ENCODE results near the gene WSCD2. TPM values are rescaled to one million over a fixed set of nuclear protein-coding genes. Genes with fewer than 3 reads are reported as not detected.
"Not testable (repeated sequence)": the region's sequence is repeated elsewhere in the genome, so short reads cannot be mapped to it uniquely, and the experiment has no call there.

The WSCD2 gene
- polyA plus RNA-seq, 3 donors: not detected

DNA sequence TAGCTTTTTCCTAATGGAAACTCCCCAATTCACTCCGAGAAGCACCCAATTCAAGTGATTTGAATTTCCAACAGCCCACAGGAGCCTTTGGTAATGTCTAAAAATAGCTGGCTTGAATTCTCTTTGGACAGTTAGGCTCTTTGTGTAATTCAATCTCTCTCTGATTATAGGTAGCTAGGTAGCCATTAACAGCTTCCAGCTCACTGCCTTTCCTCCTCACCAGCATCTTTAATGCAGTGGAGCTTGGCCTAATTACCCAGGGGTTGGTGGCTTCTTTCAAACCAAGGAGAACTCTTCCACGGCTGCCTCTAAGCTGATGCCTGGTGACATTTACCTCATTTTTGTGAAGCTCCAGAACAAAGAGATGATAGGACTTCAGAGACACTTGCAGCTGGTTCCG is 86.4 kb downstream of the WSCD2 start:
- Mint-ChIP-seq H3K27ac (no peak overlapping the region), H3K9me3 (no peaks in the 10 kb centered on the region), H3K36me3 (no peaks in the 10 kb centered on the region), H3K4me1 (no peaks in the 10 kb centered on the region), H3K4me3 (no peak overlapping the region), H3K27me3 (ENCODE audit: low read depth in 3 of 3) (peaks cover 3 to 9% (median 7%) of the 10 kb centered on the region in 3 donors)
- Histone ChIP-seq H3K9me3 (replicated peaks in 1 of 2; ENCODE audit: control insufficient read depth in 1 of 2, insufficient read depth in 1 of 2, low read length in 2 of 2) (no peaks in the 10 kb centered on the region), H2AFZ (ENCODE audit: insufficient read depth, low read depth, low read length, poor library complexity, severe bottlenecking) (no peak overlapping the region), H3K27me3 (ENCODE audit: control insufficient read depth in 2 of 2, insufficient read depth in 2 of 2, low read length in 2 of 2) (no peaks in the 10 kb centered on the region), H3K27ac (ENCODE audit: low read depth in 1 of 2, low read length in 2 of 2) (no peak overlapping the region), H3K4me1 (ENCODE audit: control insufficient read depth in 1 of 2, insufficient read depth in 2 of 2, low read length in 2 of 2) (no peaks in the 10 kb centered on the region), H3K9ac (ENCODE audit: insufficient read depth, low read length, poor library complexity, severe bottlenecking) (no peak overlapping the region), H3K4me3 (replicated peaks in 1 of 3; ENCODE audit: low read depth in 2 of 3, low read length in 3 of 3) (no peak overlapping the region), H3K79me2 (ENCODE audit: insufficient read depth, low read length) (no peaks in the 10 kb centered on the region), H4K20me1 (ENCODE audit: insufficient read depth, low read length) (no peaks in the 10 kb centered on the region), H3K4me2 (replicated peaks; ENCODE audit: extremely low read depth, low read length, poor library complexity, severe bottlenecking) (no peak overlapping the region), H3K36me3 (replicated peaks in 1 of 2; ENCODE audit: control insufficient read depth in 1 of 2, insufficient read depth in 2 of 2, low read length in 2 of 2) (no peaks in the 10 kb centered on the region)
- TF ChIP-seq, protein P1, sequence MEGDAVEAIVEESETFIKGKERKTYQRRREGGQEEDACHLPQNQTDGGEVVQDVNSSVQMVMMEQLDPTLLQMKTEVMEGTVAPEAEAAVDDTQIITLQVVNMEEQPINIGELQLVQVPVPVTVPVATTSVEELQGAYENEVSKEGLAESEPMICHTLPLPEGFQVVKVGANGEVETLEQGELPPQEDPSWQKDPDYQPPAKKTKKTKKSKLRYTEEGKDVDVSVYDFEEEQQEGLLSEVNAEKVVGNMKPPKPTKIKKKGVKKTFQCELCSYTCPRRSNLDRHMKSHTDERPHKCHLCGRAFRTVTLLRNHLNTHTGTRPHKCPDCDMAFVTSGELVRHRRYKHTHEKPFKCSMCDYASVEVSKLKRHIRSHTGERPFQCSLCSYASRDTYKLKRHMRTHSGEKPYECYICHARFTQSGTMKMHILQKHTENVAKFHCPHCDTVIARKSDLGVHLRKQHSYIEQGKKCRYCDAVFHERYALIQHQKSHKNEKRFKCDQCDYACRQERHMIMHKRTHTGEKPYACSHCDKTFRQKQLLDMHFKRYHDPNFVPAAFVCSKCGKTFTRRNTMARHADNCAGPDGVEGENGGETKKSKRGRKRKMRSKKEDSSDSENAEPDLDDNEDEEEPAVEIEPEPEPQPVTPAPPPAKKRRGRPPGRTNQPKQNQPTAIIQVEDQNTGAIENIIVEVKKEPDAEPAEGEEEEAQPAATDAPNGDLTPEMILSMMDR (IDR thresholded peaks at IDR 0.05): no peak
- no peak for DNase-seq
- intact Hi-C loops (cut with micrococcal nuclease): no loop called here
- WGBS (ENCODE audit: insufficient coverage): 89% methylated on average over 2 of the region's 3 CpGs

DNA sequence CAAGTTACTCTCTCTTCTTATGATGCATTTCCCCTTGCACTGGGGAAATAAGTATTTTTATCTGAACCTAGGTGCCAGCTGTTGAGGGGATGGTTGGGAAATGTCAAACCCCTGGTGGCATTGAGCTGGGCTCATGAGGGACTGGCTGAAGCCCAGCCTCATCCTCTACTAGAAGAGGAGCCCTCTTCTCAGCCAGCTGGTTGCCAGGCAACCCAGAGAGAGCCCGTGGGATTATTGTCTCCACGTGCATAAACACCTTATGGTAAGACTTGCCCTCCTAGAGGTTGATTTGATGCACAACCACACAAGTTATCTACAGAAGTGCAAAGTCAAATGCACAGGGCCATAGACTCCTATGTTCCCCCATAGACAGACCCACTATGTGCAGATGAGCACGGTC is 89.8 kb downstream of the WSCD2 start:
- no peaks in the 10 kb centered on the region for H3K79me2 ChIP-seq (ENCODE audit: insufficient read depth, low read length)
- H3K4me3 ChIP-seq (replicated peaks in 1 of 3; ENCODE audit: low read depth in 2 of 3, low read length in 3 of 3): no peak overlapping the region
- no peak overlapping the region for H3K9ac ChIP-seq (ENCODE audit: insufficient read depth, low read length, poor library complexity, severe bottlenecking)
- no peaks in the 10 kb centered on the region for H3K9me3 Mint-ChIP-seq
- H3K27ac ChIP-seq (ENCODE audit: low read depth in 1 of 2, low read length in 2 of 2): no peak overlapping the region
- H2AFZ ChIP-seq (ENCODE audit: insufficient read depth, low read depth, low read length, poor library complexity, severe bottlenecking): no peak overlapping the region
- H3K4me1 ChIP-seq (ENCODE audit: control insufficient read depth in 1 of 2, insufficient read depth in 2 of 2, low read length in 2 of 2): no peaks in the 10 kb centered on the region
- no peaks in the 10 kb centered on the region for H3K27me3 ChIP-seq (ENCODE audit: control insufficient read depth in 2 of 2, insufficient read depth in 2 of 2, low read length in 2 of 2)
- H3K36me3 ChIP-seq (replicated peaks in 1 of 2; ENCODE audit: control insufficient read depth in 1 of 2, insufficient read depth in 2 of 2, low read length in 2 of 2): no peaks in the 10 kb centered on the region
- WGBS (ENCODE audit: insufficient coverage): 76% methylated on average over 3 of the region's 3 CpGs
- H3K27me3 Mint-ChIP-seq (ENCODE audit: low read depth in 3 of 3): peaks cover 1 to 13% (median 3%) of the 10 kb centered on the region in 3 donors
- TF ChIP-seq, protein P1 (IDR thresholded peaks at IDR 0.05): no peak
- no peak overlapping the region for H3K4me2 ChIP-seq (replicated peaks; ENCODE audit: extremely low read depth, low read length, poor library complexity, severe bottlenecking)
- H4K20me1 ChIP-seq (ENCODE audit: insufficient read depth, low read length): no peaks in the 10 kb centered on the region
- no peaks in the 10 kb centered on the region for H3K9me3 ChIP-seq (replicated peaks in 1 of 2; ENCODE audit: control insufficient read depth in 1 of 2, insufficient read depth in 1 of 2, low read length in 2 of 2)
- H3K27ac Mint-ChIP-seq: no peak overlapping the region
- no peak for DNase-seq
- H3K4me3 Mint-ChIP-seq: no peak overlapping the region
- intact Hi-C loops (cut with micrococcal nuclease): no loop called here
- H3K4me1 Mint-ChIP-seq: no peaks in the 10 kb centered on the region
- no peaks in the 10 kb centered on the region for H3K36me3 Mint-ChIP-seq

DNA sequence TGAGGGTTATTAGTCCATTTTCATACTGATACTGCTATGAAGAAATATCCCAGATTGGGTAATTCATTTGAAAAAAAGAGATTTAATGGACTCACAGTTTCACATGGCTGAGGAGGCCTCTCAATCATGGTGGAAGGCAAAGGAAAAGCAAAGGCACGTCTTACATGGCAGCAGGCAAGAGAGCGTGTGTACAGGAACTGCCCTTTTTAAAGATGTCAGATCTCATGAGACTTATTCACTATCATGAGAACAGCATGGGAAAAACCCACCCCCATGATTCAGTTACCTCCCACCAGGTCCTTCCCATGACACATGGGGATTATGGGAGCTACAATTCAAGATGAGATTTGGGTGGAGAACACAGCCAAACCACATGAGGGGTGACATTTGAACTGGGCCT is 96.0 kb downstream of the WSCD2 start:
- H3K79me2 ChIP-seq (ENCODE audit: insufficient read depth, low read length); H3K27ac ChIP-seq (ENCODE audit: low read depth in 1 of 2, low read length in 2 of 2); H3K4me2 ChIP-seq (replicated peaks; ENCODE audit: extremely low read depth, low read length, poor library complexity, severe bottlenecking); H3K27ac Mint-ChIP-seq; H3K36me3 Mint-ChIP-seq; H3K4me3 Mint-ChIP-seq; H3K27me3 ChIP-seq (ENCODE audit: control insufficient read depth in 2 of 2, insufficient read depth in 2 of 2, low read length in 2 of 2); H3K36me3 ChIP-seq (replicated peaks in 1 of 2; ENCODE audit: control insufficient read depth in 1 of 2, insufficient read depth in 2 of 2, low read length in 2 of 2); H3K27me3 Mint-ChIP-seq (ENCODE audit: low read depth in 3 of 3); H3K4me1 Mint-ChIP-seq; H3K9me3 Mint-ChIP-seq; H3K4me3 ChIP-seq (replicated peaks in 1 of 3; ENCODE audit: low read depth in 2 of 3, low read length in 3 of 3); H3K9me3 ChIP-seq (replicated peaks in 1 of 2; ENCODE audit: control insufficient read depth in 1 of 2, insufficient read depth in 1 of 2, low read length in 2 of 2); H3K4me1 ChIP-seq (ENCODE audit: control insufficient read depth in 1 of 2, insufficient read depth in 2 of 2, low read length in 2 of 2); H4K20me1 ChIP-seq (ENCODE audit: insufficient read depth, low read length); H2AFZ ChIP-seq (ENCODE audit: insufficient read depth, low read depth, low read length, poor library complexity, severe bottlenecking); H3K9ac ChIP-seq (ENCODE audit: insufficient read depth, low read length, poor library complexity, severe bottlenecking); DNase-seq; intact Hi-C loops (cut with micrococcal nuclease): not testable (repeated sequence)
- WGBS (ENCODE audit: insufficient coverage): 100% methylated on average over 1 of the region's 2 CpGs
